K562 (cell line): ENCODE results near the gene DMXL1. TPM values are rescaled to one million over a fixed set of nuclear protein-coding genes. Genes with fewer than 3 reads are reported as not detected.

Source experiments
- ATAC-seq: fragments of 200-7000 bp; cut with Tn5 transposase; 3 replicates; pipeline ENCODE4 v1.9.1; 2020; ENCODE audit warnings: moderate library complexity
- BruUV-seq: library from RNA; stranded (reverse); fragments of 400-500 nt; replicated peaks from 2 replicates; lab custom pipeline; 2021; lab: Mats Ljungman, UMichigan
- CTCF ChIA-PET: fragments of 300-600 bp; formaldehyde crosslinking; extraction: SDS; loops from one replicate; lab custom pipeline; 2021; ENCODE audit warnings: low intra/inter-chr PET ratio; lab: Yijun Ruan, JAX
- POLR2A ChIA-PET: fragments of 300-600, 350-650 bp; sonication (Branson Sonifier 250); formaldehyde crosslinking; extraction: SDS; loops from one replicate; lab custom pipeline; 2021; ENCODE audit warnings: antibody characterized with exemption, inconsistent platforms; lab: Yijun Ruan, JAX
- DNase-seq, 4 experiments: peaks; one replicate each; pipeline versions ENCODE4 v3.0.0 to v3.0.0-alpha.2; 2011 to 2018; ENCODE audit warnings: low spot score in 3 of 4, mixed read lengths in 3 of 4; ENCODE audit errors: extremely low read depth in 1 of 4
- FAIRE-seq: peaks from 2 replicates; lab custom pipeline; 2011; peaks lifted over from hg19 to GRCh38; lab: Jason Lieb, UNC
- H2AFZ ChIP-seq: 2 replicates; pipeline ENCODE4 v1.6.0; 2011; ENCODE audit warnings: low read depth, low read length, control low read depth, inconsistent platforms
- H3K27ac ChIP-seq: fragments of 200-600 bp; 3 replicates; pipeline ENCODE4 v1.8.0; 2011; ENCODE audit warnings: low read depth, mild to moderate bottlenecking, control low read depth, inconsistent platforms, low read length, moderate library complexity, mixed read lengths; ENCODE audit errors: extremely low read depth
- H3K27me3 ChIP-seq, 2 experiments: fragments of 300-600 bp in 1 of 2; 2 replicates in 1 of 2; 3 replicates in 1 of 2; pipeline versions ENCODE4 v1.6.0 to v1.8.0; 2011; ENCODE audit warnings: inconsistent platforms in 2 of 2, low read length in 2 of 2, mild to moderate bottlenecking in 1 of 2, mixed read lengths in 1 of 2, moderate library complexity in 1 of 2; ENCODE audit not compliant: control insufficient read depth in 2 of 2, insufficient read depth in 2 of 2
- H3K36me3 ChIP-seq: fragments of 300-600 bp; 3 replicates; pipeline ENCODE4 v1.8.0; 2011; ENCODE audit warnings: mild to moderate bottlenecking, low read length, inconsistent platforms; ENCODE audit not compliant: control insufficient read depth, insufficient read depth
- H3K4me1 ChIP-seq, 2 experiments: fragments of 200-600 bp in 1 of 2; replicated peaks in 1 of 2; 2 replicates in 1 of 2; 3 replicates in 1 of 2; pipeline versions ENCODE4 v1.5.1 to v1.8.0; 2011; ENCODE audit warnings: inconsistent platforms in 2 of 2, low read length in 2 of 2, mild to moderate bottlenecking in 1 of 2, mixed read lengths in 1 of 2, moderate library complexity in 1 of 2; ENCODE audit not compliant: control insufficient read depth in 2 of 2, insufficient read depth in 2 of 2
- H3K4me2 ChIP-seq: 2 replicates; pipeline ENCODE4 v1.6.1; 2011; ENCODE audit warnings: low read length, control low read depth, inconsistent platforms, mixed read lengths; ENCODE audit not compliant: insufficient read depth
- H3K4me3 ChIP-seq: fragments of 200-600 bp; sonication (generic), shearing (Covaris generic); 2 replicates; pipeline ENCODE4 v1.5.1; 2016; ENCODE audit warnings: control low read depth, inconsistent platforms
- H3K79me2 ChIP-seq: fragments of 200-600 bp; 3 replicates; pipeline ENCODE4 v1.8.0; 2011; ENCODE audit warnings: low read length, inconsistent platforms; ENCODE audit not compliant: control insufficient read depth, insufficient read depth
- H3K9ac ChIP-seq, 2 experiments: 2 replicates each; pipeline versions ENCODE4 v1.6.0 to v1.6.1; 2011; ENCODE audit warnings: low read depth in 2 of 2, low read length in 2 of 2, control low read depth in 1 of 2, inconsistent platforms in 1 of 2, mild to moderate bottlenecking in 1 of 2, mixed read lengths in 1 of 2; ENCODE audit not compliant: insufficient read depth in 1 of 2
- H3K9me1 ChIP-seq: one replicate; pipeline ENCODE4 v1.6.0; 2011; ENCODE audit warnings: inconsistent platforms, mild to moderate bottlenecking, low read length, moderate library complexity; ENCODE audit not compliant: control insufficient read depth, insufficient read depth
- H3K9me3 ChIP-seq: replicated peaks from 2 replicates; pipeline ENCODE4 v1.5.1; 2011; ENCODE audit warnings: low read depth, low read length, inconsistent platforms; ENCODE audit not compliant: control insufficient read depth, insufficient read depth
- H4K20me1 ChIP-seq: replicated peaks from 2 replicates; pipeline ENCODE4 v1.6.1; 2011; ENCODE audit warnings: low read length, inconsistent platforms, mixed read lengths; ENCODE audit not compliant: control insufficient read depth, insufficient read depth
- CEBPG ChIP-seq, 3 experiments: fragments of 200-800 bp in 1 of 3; sonication (Bioruptor generic) in 1 of 3; sonication (generic) in 1 of 3; formaldehyde crosslinking in 1 of 3; IDR thresholded peaks in 2 of 3; conservative IDR thresholded peaks in 1 of 3; 2 replicates each; pipeline versions ENCODE4 v1.6.1 to v1.8.0; 2016 to 2022; ENCODE audit warnings: missing compliant biosample characterization in 2 of 3, missing genetic modification characterization in 2 of 3, mild to moderate bottlenecking in 1 of 3, missing genetic modification reagents in 1 of 3
- GABPB1 ChIP-seq: sonication (generic); formaldehyde crosslinking; IDR thresholded peaks from 2 replicates; pipeline ENCODE4 v1.8.0; 2022; ENCODE audit warnings: mild to moderate bottlenecking, missing genetic modification reagents
- GATAD2A ChIP-seq: fragments of 450-650 bp; IDR thresholded peaks from 2 replicates; pipeline ENCODE4 v1.6.1; 2017
- ZFP1 ChIP-seq: fragments of 450-650 bp; formaldehyde crosslinking; IDR thresholded peaks from 2 replicates; pipeline ENCODE4 v1.4.0; 2020; ENCODE audit warnings: mild to moderate bottlenecking, mixed read lengths
- WGBS: fragments of 100-300 bp; shearing (Covaris generic); methylation state at CpG from one replicate; pipeline ENCODE4 v1.1.6; 2016; ENCODE audit warnings: low coverage, mixed read lengths; ENCODE audit not compliant: insufficient coverage; ENCODE audit errors: missing lambda C conversion rate; 5-methylcytosine and 5-hydroxymethylcytosine counted together
- in situ Hi-C: fragments of 300-500 bp; cut with MboI; formaldehyde crosslinking; loops from 4 replicates; pipeline ENCODE4 v1.15.0; 2018; ENCODE audit warnings: inconsistent platforms, mixed read lengths
- intact Hi-C: fragments of 100-400 bp; cut with micrococcal nuclease; formaldehyde crosslinking; loops from 2 replicates; pipeline ENCODE4 v1.14.2; 2022
- polyA plus RNA-seq, 8 experiments: library from polyadenylated mRNA; depleted of rRNA in 4 of 8; stranded (reverse) in 5 of 8; unstranded in 3 of 8; fragments of >200 nt; fragmentation: Nextera tagmentation in 2 of 8; fragmentation: Illumina TruSeq in 1 of 8; extraction: Ambion mirVana in 2 of 8; extraction: Trizol in 1 of 8; gene quantifications; 2 replicates each; pipeline versions ENCODE4 v1.2.1 to v1.2.3, GENCODE V29; 2011 to 2014; ENCODE audit warnings: inconsistent platforms in 1 of 8, missing spikeins in 1 of 8
- total RNA-seq, 7 experiments: library from RNA; depleted of rRNA in 6 of 7; stranded (reverse); fragments of >200 nt in 6 of 7; fragmentation: Illumina TruSeq in 2 of 7; extraction: Trizol in 2 of 7; gene quantifications; 2 replicates each; pipeline versions ENCODE4 v1.2.1 to v1.2.3, GENCODE V29; 2011 to 2021; ENCODE audit warnings: low replicate concordance in 1 of 7

Gene DMXL1
- total and polyA plus RNA-seq, 9 of the 15 experiments (the other 6 are each of a cell fraction or from before 2014, with no cell fraction given), result 8.3 to 40.3 (median 30.6) TPM

DNA sequence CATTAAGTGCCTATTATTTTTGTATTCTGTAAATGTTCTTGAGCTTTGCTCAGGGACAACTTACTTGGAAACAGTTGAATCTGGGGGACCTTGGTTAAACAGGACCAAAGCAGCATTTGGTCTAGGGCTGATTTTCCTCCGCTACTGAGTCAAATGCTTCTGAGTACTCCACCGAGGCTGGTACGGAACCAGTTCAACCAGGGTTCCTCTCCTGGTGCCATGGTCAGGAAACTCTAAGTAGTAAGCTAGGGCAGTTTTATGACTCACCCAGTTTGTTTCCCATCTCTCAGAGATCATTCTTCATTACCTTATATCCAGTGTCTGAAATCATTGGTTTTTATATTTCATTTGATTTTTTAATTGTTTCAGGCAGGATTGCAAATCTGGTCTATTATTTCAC lies 173.0 kb downstream of the DMXL1 start (continued):
- TF ChIP-seq GABPB1 (CRISPR knock-in tag) (no peak), ZFP1 (CRISPR knock-in tag) (no peak)

DNA sequence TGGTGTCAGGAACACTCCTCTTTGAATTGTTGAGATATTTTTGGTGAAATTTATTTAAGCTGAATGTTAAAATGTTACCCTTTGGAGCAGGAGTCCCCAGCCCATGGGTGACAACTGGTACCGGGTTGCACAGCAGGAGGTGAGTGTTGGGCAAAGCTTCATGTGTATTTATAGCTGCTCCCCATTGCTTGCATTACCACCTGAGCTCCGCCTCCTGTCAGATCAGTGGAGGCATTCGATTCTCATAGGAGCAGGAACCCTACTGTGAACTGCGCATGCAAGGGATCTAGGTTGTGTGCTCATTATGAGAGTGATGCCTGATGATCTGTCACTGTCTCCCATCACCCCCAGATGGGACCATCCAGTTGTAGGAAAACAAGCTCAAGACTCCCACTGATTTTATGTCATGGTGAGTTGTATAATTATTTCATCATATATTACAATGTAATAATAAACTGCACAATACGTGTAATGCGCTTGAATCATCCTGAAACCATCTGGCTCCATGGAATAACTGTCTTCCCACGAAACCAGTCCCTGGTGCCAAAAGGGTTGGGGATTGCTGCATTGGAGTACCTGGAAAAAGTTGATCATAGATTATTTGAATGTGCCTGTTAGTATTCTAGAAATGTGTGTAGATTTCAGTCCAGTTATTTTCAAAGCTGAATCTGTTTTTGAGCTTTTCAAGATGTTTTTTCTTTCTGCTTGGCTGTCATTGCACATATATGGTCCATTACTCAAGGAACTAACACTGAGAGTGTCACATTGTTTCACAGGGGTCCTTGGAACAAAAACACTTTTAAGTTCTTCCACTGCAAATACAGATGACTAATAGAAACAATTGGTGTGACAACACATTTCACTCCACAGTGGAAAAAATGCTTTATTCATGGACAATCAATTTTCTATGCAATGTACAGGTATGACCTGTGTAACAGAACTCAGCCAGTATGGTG lies 180.3 kb downstream of the DMXL1 start:
- no peak for ATAC-seq
- no peak overlapping the region for H3K9ac ChIP-seq
- WGBS, result 87% methylated on average over 7 of the region's 7 CpGs
- no peak for TF ChIP-seq CEBPG (CRISPR knock-in tag; IDR thresholded peaks at IDR 0.05)
- TF ChIP-seq CEBPG (tag; conservative IDR thresholded peaks at IDR 0.05 in 1 of 2, IDR thresholded peaks at IDR 0.05 in 1 of 2), result 0 out of 4 replicates have a peak, but pooled peaks of 1 of the 2 experiments have one; percentile 15
- TF ChIP-seq GATAD2A, result no peak
- no peak for DNase-seq
- CTCF ChIA-PET, result no interaction called here
- H3K4me1 ChIP-seq, result no peaks in the 10 kb centered on the region
- no peaks in the 10 kb centered on the region for H3K79me2 ChIP-seq
- H2AFZ ChIP-seq, result no peak overlapping the region
- H3K27me3 ChIP-seq, result no peaks in the 10 kb centered on the region
- peaks cover 12% of the 10 kb centered on the region; the same call in 1 of the 3 replicates for H3K36me3 ChIP-seq
- H3K4me3 ChIP-seq, result no peak overlapping the region
- intact Hi-C loops, result no loop called here
- no peaks in the 10 kb centered on the region for H3K9me1 ChIP-seq
- H3K27ac ChIP-seq, result no peak overlapping the region
- no peak for FAIRE-seq
- no peaks in the 10 kb centered on the region for H4K20me1 ChIP-seq
- no peaks in the 10 kb centered on the region; the same call in 1 of the 2 replicates for H3K9me3 ChIP-seq
- POLR2A ChIA-PET, result interaction anchor here (0.6 kb wide), 1 partner anchor 162 kb away, joined by 3 read pairs; no protein-coding TSS in a partner anchor
- H3K4me2 ChIP-seq, result no peak overlapping the region
- BruUV-seq, result no TSS peak
- in situ Hi-C loops, result no loop called here
